Right lobe of liver (tissue), 6 donors: ENCODE results near the gene RHEX. TPM values are rescaled to one million over a fixed set of nuclear protein-coding genes. Genes with fewer than 3 reads are reported as not detected.

Experiments used
- ATAC-seq, 4 donors: fragments of 200-7000 bp; cut with Tn5 transposase; one replicate each; pipeline ENCODE4 v1.9.1; 2020; ENCODE audit warnings: mild to moderate bottlenecking in 4 of 4, moderate library complexity in 4 of 4
- DNase-seq, 3 donors: peaks; one replicate each; pipeline ENCODE4 v3.0.0-alpha.2; 2020
- H3K27ac ChIP-seq, 3 donors: fragments of 200-600 bp; one replicate each; pipeline ENCODE4 v1.8.0; 2022
- H3K27me3 ChIP-seq, 2 donors: fragments of 200-600 bp; one replicate each; pipeline ENCODE4 v1.8.0; 2022
- H3K36me3 ChIP-seq, 4 donors: fragments of 200-600 bp; sonication (generic) in 1 of 4; one replicate each; pipeline versions ENCODE4 v1.5.1 to v1.8.0; 2017 to 2022; ENCODE audit warnings: control low read depth in 1 of 4
- H3K4me1 ChIP-seq, 4 donors: fragments of 200-600 bp; sonication (generic) in 1 of 4; one replicate each; pipeline versions ENCODE4 v1.5.1 to v1.8.0; 2017 to 2022; ENCODE audit warnings: control low read depth in 1 of 4
- H3K4me3 ChIP-seq, 3 donors: fragments of 200-600 bp; one replicate each; pipeline ENCODE4 v1.8.0; 2022
- H3K9me3 ChIP-seq, 4 donors: fragments of 200-600 bp; sonication (generic) in 1 of 4; one replicate each; pipeline versions ENCODE4 v1.5.1 to v1.8.0; 2017 to 2022; ENCODE audit warnings: control low read depth in 1 of 4
- POLR2A ChIP-seq: fragments of 450-650 bp; IDR thresholded peaks from one replicate; pipeline ENCODE4 v1.6.1; 2017; ENCODE audit warnings: antibody characterized with exemption, mild to moderate bottlenecking
- WGBS: methylation state at CpG from one replicate; pipeline ENCODE4 v1.1.6; 2018; ENCODE audit warnings: low coverage, low lambda C conversion rate; ENCODE audit not compliant: insufficient coverage; ENCODE audit errors: missing lambda C conversion rate; 5-methylcytosine and 5-hydroxymethylcytosine counted together
- intact Hi-C, 2 donors: fragments of 100-400 bp; cut with DNase I; formaldehyde crosslinking; loops; one replicate each; pipeline versions ENCODE4 v1.11.2 to v1.14.1; 2022
- total RNA-seq, 6 experiments: library from RNA; depleted of rRNA in 2 of 6; stranded (reverse); fragments of >200 nt in 2 of 6; fragmentation: NEBNext Ultra II Directional in 3 of 6; extraction: Animal tissue kit (Norgen Biotek cat#: 25700) in 3 of 6; gene quantifications; one replicate each; pipeline versions ENCODE4 v1.1.0 to v1.2.4, GENCODE V29; 2016 to 2023
- TF ChIP-seq, protein P1 (sequence below), 4 donors: fragments of 200-600 bp in 3 of 4; fragments of 450-650 bp in 1 of 4; IDR thresholded peaks; one replicate each; pipeline versions ENCODE4 v1.5.1 to v1.8.0; 2016 to 2022; ENCODE audit warnings: antibody characterized with exemption in 4 of 4, mild to moderate bottlenecking in 2 of 4
- donor health status: DM: no; HTN: yes; CAD: no.
- donor health status: DM: no; HTN: no; CAD: no.
- donor health status: DM: no; HTN: no; CAD: no.
- donor health status: DM: no; HTN: yes; CAD: no.
- donor health status: DM: no; HTN: yes; CAD: no.

Gene RHEX
- total RNA-seq, 6 experiments from 2014 or later, result 0.18 to 0.57 (median 0.26) TPM; not detected in 1

DNA sequence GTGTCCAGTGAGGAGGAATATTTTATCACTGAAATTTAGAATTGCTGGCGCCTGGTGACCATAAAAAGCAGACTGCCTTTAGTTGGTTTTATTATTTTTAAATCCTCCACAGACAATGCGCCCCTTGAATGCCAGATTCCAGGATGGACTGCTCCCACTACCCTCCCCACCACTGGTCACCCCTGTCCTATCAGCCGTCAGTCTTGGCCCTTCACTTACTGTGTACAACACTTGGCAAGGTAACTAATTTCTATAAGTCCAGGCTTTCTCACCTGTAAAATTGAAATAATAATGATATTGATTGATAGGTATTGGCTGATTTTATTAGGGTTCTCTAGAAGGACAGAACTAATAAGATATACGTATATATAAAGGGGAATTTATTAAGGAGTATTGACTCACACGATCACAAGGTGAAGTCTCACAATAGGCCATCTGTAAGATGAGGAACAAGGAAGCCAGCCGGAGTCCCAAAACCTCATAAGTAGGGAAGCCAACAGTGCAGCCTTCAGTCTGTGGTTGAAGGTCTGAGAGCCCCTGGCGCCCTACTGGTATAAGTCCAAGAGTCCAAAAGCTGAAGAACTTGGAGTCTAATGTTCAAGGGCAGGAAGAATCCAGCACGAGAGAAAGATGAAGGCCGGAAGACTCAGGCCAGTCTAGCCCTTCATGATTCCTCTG is 17.8 kb downstream of the RHEX start:
- Histone ChIP-seq H3K4me1 (peaks cover 0 to 16% (median 0%) of the 10 kb centered on the region in 4 donors), H3K9me3 (no peaks in the 10 kb centered on the region), H3K27ac (no peak overlapping the region), H3K4me3 (no peak overlapping the region), H3K27me3 (no peaks in the 10 kb centered on the region), H3K36me3 (no peaks in the 10 kb centered on the region)
- TF ChIP-seq, protein P1, sequence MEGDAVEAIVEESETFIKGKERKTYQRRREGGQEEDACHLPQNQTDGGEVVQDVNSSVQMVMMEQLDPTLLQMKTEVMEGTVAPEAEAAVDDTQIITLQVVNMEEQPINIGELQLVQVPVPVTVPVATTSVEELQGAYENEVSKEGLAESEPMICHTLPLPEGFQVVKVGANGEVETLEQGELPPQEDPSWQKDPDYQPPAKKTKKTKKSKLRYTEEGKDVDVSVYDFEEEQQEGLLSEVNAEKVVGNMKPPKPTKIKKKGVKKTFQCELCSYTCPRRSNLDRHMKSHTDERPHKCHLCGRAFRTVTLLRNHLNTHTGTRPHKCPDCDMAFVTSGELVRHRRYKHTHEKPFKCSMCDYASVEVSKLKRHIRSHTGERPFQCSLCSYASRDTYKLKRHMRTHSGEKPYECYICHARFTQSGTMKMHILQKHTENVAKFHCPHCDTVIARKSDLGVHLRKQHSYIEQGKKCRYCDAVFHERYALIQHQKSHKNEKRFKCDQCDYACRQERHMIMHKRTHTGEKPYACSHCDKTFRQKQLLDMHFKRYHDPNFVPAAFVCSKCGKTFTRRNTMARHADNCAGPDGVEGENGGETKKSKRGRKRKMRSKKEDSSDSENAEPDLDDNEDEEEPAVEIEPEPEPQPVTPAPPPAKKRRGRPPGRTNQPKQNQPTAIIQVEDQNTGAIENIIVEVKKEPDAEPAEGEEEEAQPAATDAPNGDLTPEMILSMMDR (IDR thresholded peaks at IDR 0.05), result no peak
- TF ChIP-seq POLR2A, result no peak
- no peak for DNase-seq
- ATAC-seq, result no peak
- intact Hi-C loops, result no loop called here
- WGBS, result 79% methylated on average over 3 of the region's 9 CpGs

- DNase-seq (no peak), ATAC-seq (no peak)
- H3K27ac ChIP-seq, result no peak overlapping the region
- 56% methylated on average over 3 of the region's 3 CpGs for WGBS
- H3K4me3 ChIP-seq, result no peak overlapping the region
- H3K36me3 ChIP-seq, result no peaks in the 10 kb centered on the region
- no peaks in the 10 kb centered on the region for H3K4me1 ChIP-seq
- H3K27me3 ChIP-seq, result no peaks in the 10 kb centered on the region
- intact Hi-C loops, result no loop called here
- H3K9me3 ChIP-seq, result no peaks in the 10 kb centered on the region
- TF ChIP-seq, protein P1 (IDR thresholded peaks at IDR 0.05), result no peak
- no peak for TF ChIP-seq POLR2A
These were observed 21.9 kb downstream of the RHEX start for GRCh38 chr1:206074839-206075238.

DNA sequence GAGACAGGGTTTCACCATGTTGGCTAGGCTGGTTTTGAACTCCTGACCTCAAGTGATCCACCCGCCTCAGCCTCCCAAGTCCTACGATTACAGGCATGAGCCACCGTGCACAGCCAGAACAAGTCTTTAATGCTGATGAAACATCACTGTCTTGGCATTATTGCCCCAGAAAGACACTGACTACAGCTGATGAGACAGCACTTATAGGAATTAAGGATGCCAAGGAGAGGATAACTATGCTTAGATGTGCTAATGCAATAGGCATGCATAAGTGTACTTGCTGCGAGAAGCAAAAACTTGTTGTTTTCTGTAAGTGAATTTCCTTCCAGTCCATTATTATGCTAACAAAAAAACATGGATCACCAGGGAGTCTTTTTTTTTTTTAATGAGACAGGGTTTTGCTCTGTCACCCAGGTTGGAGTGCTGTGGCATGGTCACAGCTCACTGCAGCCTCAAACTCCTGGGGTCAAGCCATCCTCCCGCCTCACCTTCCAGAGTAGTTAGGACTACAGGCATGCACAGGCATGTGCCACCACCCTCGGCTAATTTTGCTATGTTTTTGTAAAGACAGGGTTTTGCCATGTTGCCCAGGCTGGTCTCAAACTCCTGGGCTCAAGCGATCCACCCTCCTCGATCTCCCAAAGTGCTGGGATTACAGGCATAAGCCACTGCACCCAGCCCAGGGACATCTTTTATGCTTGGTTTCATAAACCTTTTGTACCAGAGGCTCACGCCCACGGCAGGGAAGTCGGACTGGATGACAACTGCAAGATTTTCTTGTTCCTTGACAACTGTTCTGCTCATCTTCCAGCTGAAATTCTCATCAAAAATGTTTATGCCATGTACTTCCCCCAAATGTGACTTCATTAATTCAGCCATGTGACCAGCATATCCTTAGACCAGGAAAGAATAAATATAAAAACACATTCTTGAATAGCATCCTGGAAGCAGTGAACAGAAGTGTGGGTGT is 23.1 kb downstream of the RHEX start:
- Histone ChIP-seq H3K9me3 (no peaks in the 10 kb centered on the region), H3K27me3 (no peaks in the 10 kb centered on the region), H3K36me3 (no peaks in the 10 kb centered on the region), H3K4me1 (no peaks in the 10 kb centered on the region), H3K27ac (no peak overlapping the region), H3K4me3 (no peak overlapping the region)
- 93% methylated on average over 4 of the region's 11 CpGs for WGBS
- DNase-seq (no peak), ATAC-seq (no peak)
- TF ChIP-seq, protein P1 (IDR thresholded peaks at IDR 0.05), result no peak
- no peak for TF ChIP-seq POLR2A
- intact Hi-C loops, result no loop called here

DNA sequence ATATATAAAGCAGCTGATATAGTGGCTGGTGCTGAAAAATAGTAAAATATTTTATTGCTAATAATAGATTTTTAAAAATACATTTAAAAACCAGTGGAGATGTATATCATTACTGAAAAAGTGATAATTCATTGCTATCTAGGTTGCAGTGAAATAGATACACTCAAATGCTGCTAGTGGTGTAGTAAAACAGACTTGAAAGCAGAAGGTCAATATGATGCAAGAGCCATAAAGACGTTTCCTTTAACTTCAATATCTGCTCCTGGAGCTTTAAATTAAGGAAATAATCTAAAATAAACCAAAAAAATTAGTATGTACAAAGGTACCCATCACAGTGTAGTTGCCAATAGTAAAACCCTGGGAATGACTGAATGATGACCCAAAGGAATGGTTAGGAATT is 26.2 kb downstream of the RHEX start:
- ATAC-seq, result no peak
- WGBS, result 30% methylated on average over 1 of the region's 1 CpG

More for the DNA sequence above, 26.2 kb downstream of the RHEX start:
- Histone ChIP-seq H3K27ac (no peak overlapping the region), H3K36me3 (no peaks in the 10 kb centered on the region), H3K27me3 (no peaks in the 10 kb centered on the region), H3K9me3 (no peaks in the 10 kb centered on the region), H3K4me1 (peaks cover 0 to 10% (median 2%) of the 10 kb centered on the region in 4 donors), H3K4me3 (no peak overlapping the region)
- no peak for TF ChIP-seq POLR2A
- TF ChIP-seq, protein P1 (IDR thresholded peaks at IDR 0.05), result no peak
- intact Hi-C loops, result no loop called here
- DNase-seq, result no peak
